ENCODE data around the gene C17orf50.

- TF ChIP-seq, protein P1, sequence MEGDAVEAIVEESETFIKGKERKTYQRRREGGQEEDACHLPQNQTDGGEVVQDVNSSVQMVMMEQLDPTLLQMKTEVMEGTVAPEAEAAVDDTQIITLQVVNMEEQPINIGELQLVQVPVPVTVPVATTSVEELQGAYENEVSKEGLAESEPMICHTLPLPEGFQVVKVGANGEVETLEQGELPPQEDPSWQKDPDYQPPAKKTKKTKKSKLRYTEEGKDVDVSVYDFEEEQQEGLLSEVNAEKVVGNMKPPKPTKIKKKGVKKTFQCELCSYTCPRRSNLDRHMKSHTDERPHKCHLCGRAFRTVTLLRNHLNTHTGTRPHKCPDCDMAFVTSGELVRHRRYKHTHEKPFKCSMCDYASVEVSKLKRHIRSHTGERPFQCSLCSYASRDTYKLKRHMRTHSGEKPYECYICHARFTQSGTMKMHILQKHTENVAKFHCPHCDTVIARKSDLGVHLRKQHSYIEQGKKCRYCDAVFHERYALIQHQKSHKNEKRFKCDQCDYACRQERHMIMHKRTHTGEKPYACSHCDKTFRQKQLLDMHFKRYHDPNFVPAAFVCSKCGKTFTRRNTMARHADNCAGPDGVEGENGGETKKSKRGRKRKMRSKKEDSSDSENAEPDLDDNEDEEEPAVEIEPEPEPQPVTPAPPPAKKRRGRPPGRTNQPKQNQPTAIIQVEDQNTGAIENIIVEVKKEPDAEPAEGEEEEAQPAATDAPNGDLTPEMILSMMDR (optimal IDR thresholded peaks at IDR 0.05 in 1 of 3, IDR thresholded peaks at IDR 0.05 in 1 of 3, conservative IDR thresholded peaks at IDR 0.05 in 1 of 3; ENCODE audit: extremely low read depth in 1 of 3, insufficient read depth in 2 of 3, low read length in 3 of 3) = peak; percentile 81 to 88 (median 85)
- TF ChIP-seq EZH2 (IDR thresholded peaks at IDR 0.05; ENCODE audit: low read length) = no peak
Observed at GRCh38 chr17:35808962-35809854, 48.5 kb downstream of the C17orf50 start, which contains the start of gene TAF15.
